H1 (cell line): Measurements from ENCODE around the gene MAF. TPM values are rescaled to one million over a fixed set of nuclear protein-coding genes. Genes with fewer than 3 reads are reported as not detected.

Experiments used
- CTCF ChIA-PET: fragments of 300-600 bp; sonication (Branson Sonifier 250); formaldehyde crosslinking; loops from one replicate; lab custom pipeline; 2021; ENCODE audit not compliant: partially characterized antibody; lab: Charles Lee
- POLR2A ChIA-PET: fragments of 300-600 bp; sonication (Branson Sonifier 250); formaldehyde crosslinking; loops from one replicate; lab custom pipeline; 2021; ENCODE audit warnings: inconsistent platforms; ENCODE audit not compliant: partially characterized antibody; lab: Charles Lee
- DNase-seq, 2 experiments: peaks; one replicate each; pipeline versions ENCODE4 v3.0.0 to v3.0.0-alpha.2; 2010 to 2022; ENCODE audit warnings: low spot score in 2 of 2, low read depth in 1 of 2, mixed read lengths in 1 of 2
- FAIRE-seq: peaks from 2 replicates; lab custom pipeline; 2011; peaks lifted over from hg19 to GRCh38; lab: Jason Lieb, UNC
- H2AFZ ChIP-seq: 2 replicates; pipeline ENCODE4 v1.8.1; 2012; ENCODE audit warnings: low read length, inconsistent platforms
- H2AK5ac ChIP-seq: 2 replicates; pipeline ENCODE4 v1.6.1; 2013; ENCODE audit warnings: low read depth, low read length
- H2BK120ac ChIP-seq: replicated peaks from 2 replicates; pipeline ENCODE3; 2013; ENCODE audit warnings: low read depth, low read length, inconsistent platforms
- H2BK12ac ChIP-seq: 2 replicates; pipeline ENCODE4 v1.6.1; 2013; ENCODE audit warnings: low read depth, low read length
- H2BK15ac ChIP-seq: 2 replicates; pipeline ENCODE4 v1.6.1; 2013; ENCODE audit warnings: low read length
- H2BK20ac ChIP-seq: 2 replicates; pipeline ENCODE4 v1.6.1; 2013; ENCODE audit warnings: low read length
- H2BK5ac ChIP-seq: 2 replicates; pipeline ENCODE4 v1.6.1; 2013; ENCODE audit warnings: low read depth, low read length
- H3K14ac ChIP-seq: 2 replicates; pipeline ENCODE4 v1.6.1; 2013; ENCODE audit warnings: inconsistent platforms; ENCODE audit not compliant: insufficient read length
- H3K18ac ChIP-seq: 2 replicates; pipeline ENCODE4 v1.6.1; 2013; ENCODE audit warnings: low read length; ENCODE audit errors: extremely low read depth
- H3K23ac ChIP-seq: 2 replicates; pipeline ENCODE4 v1.6.1; 2013; ENCODE audit warnings: inconsistent platforms; ENCODE audit not compliant: insufficient read length
- H3K23me2 ChIP-seq: 2 replicates; pipeline ENCODE4 v1.6.1; 2013; ENCODE audit warnings: low read depth, low read length
- H3K27ac ChIP-seq: 2 replicates; pipeline ENCODE4 v1.6.1; 2011; ENCODE audit warnings: low read depth, low read length, inconsistent platforms
- H3K27me3 ChIP-seq, 4 experiments: replicated peaks in 1 of 4; 1 replicate in 1 of 4; 2 replicates in 3 of 4; pipeline versions ENCODE4 v1.6.1 to v1.8.1; 2011 to 2013; ENCODE audit warnings: low read length in 3 of 4, mild to moderate bottlenecking in 3 of 4, inconsistent platforms in 2 of 4, mixed read lengths in 2 of 4, moderate library complexity in 1 of 4; ENCODE audit not compliant: control insufficient read depth in 3 of 4, insufficient read depth in 3 of 4; ENCODE audit errors: extremely low read depth in 1 of 4
- H3K36me3 ChIP-seq, 4 experiments: 2 replicates each; pipeline versions ENCODE4 v1.6.1 to v1.8.1; 2011 to 2013; ENCODE audit warnings: mild to moderate bottlenecking in 4 of 4, low read length in 3 of 4, moderate library complexity in 2 of 4, control low read depth in 1 of 4, inconsistent platforms in 1 of 4; ENCODE audit not compliant: insufficient read depth in 4 of 4, control insufficient read depth in 2 of 4
- H3K4ac ChIP-seq: replicated peaks from 2 replicates; pipeline ENCODE3; 2013; ENCODE audit warnings: low read length, low read depth, mixed read lengths, inconsistent platforms; ENCODE audit not compliant: insufficient read length
- H3K4me1 ChIP-seq, 4 experiments: replicated peaks in 1 of 4; 1 replicate in 1 of 4; 2 replicates in 3 of 4; pipeline versions ENCODE4 v1.6.1 to v1.8.1; 2011 to 2013; ENCODE audit warnings: low read length in 3 of 4, inconsistent platforms in 2 of 4, mixed read lengths in 1 of 4; ENCODE audit not compliant: insufficient read depth in 4 of 4, control insufficient read depth in 3 of 4
- H3K4me2 ChIP-seq, 2 experiments: 2 replicates each; pipeline versions ENCODE4 v1.6.1 to v1.8.1; 2011 to 2013; ENCODE audit warnings: low read depth in 2 of 2, low read length in 2 of 2, control low read depth in 1 of 2, inconsistent platforms in 1 of 2, mild to moderate bottlenecking in 1 of 2; ENCODE audit not compliant: insufficient read depth in 1 of 2
- H3K4me3 ChIP-seq, 4 experiments: fragments of 200-600, 300-600 bp in 1 of 4; sonication (generic), shearing (Covaris generic), sonication (Bioruptor Twin) in 1 of 4; 2 replicates each; pipeline versions ENCODE4 v1.5.1 to v1.8.1; 2011 to 2016; ENCODE audit warnings: low read length in 4 of 4, low read depth in 3 of 4, control low read depth in 2 of 4, inconsistent platforms in 2 of 4, mild to moderate bottlenecking in 2 of 4, mixed read lengths in 1 of 4, moderate library complexity in 1 of 4; ENCODE audit not compliant: insufficient read depth in 2 of 4; ENCODE audit errors: extremely low read depth in 1 of 4
- H3K56ac ChIP-seq: replicated peaks from 2 replicates; pipeline ENCODE3; 2013; ENCODE audit warnings: low read depth, mild to moderate bottlenecking, mixed read lengths, low read length, inconsistent platforms; ENCODE audit not compliant: insufficient read length
- H3K79me1 ChIP-seq: 2 replicates; pipeline ENCODE4 v1.6.1; 2013; ENCODE audit warnings: low read depth, low read length, control low read depth
- H3K79me2 ChIP-seq, 2 experiments: 2 replicates each; pipeline versions ENCODE4 v1.6.1 to v1.8.1; 2012 to 2013; ENCODE audit warnings: low read length in 2 of 2, mild to moderate bottlenecking in 2 of 2, inconsistent platforms in 1 of 2; ENCODE audit not compliant: insufficient read depth in 2 of 2, control insufficient read depth in 1 of 2
- H3K9ac ChIP-seq, 4 experiments: replicated peaks in 1 of 4; 1 replicate in 1 of 4; 2 replicates in 3 of 4; pipeline versions ENCODE4 v1.6.1 to v1.8.1; 2011 to 2013; ENCODE audit warnings: low read depth in 3 of 4, low read length in 3 of 4, control low read depth in 2 of 4, mild to moderate bottlenecking in 2 of 4, moderate library complexity in 2 of 4, inconsistent platforms in 1 of 4; ENCODE audit errors: extremely low read depth in 1 of 4
- H3K9me3 ChIP-seq, 2 experiments: 2 replicates each; pipeline versions ENCODE4 v1.6.1 to v1.8.1; 2012 to 2013; ENCODE audit warnings: mild to moderate bottlenecking in 2 of 2, moderate library complexity in 2 of 2, control low read depth in 1 of 2, inconsistent platforms in 1 of 2, low read depth in 1 of 2, low read length in 1 of 2, mixed read lengths in 1 of 2; ENCODE audit not compliant: insufficient read depth in 2 of 2
- H4K20me1 ChIP-seq, 2 experiments: replicated peaks in 1 of 2; 2 replicates each; pipeline versions ENCODE3 to v1.8.1; 2011 to 2013; ENCODE audit warnings: inconsistent platforms in 2 of 2, low read length in 2 of 2, mild to moderate bottlenecking in 1 of 2; ENCODE audit not compliant: insufficient read depth in 2 of 2, control insufficient read depth in 1 of 2
- H4K5ac ChIP-seq: 2 replicates; pipeline ENCODE4 v1.6.1; 2013; ENCODE audit warnings: low read length, low read depth, mixed read lengths, inconsistent platforms; ENCODE audit not compliant: insufficient read length
- H4K8ac ChIP-seq: 2 replicates; pipeline ENCODE4 v1.8.0; 2013; ENCODE audit warnings: mild to moderate bottlenecking, moderate library complexity, low read length, inconsistent platforms; ENCODE audit not compliant: insufficient read depth; ENCODE audit errors: extremely low read depth
- H4K91ac ChIP-seq: replicated peaks from 2 replicates; pipeline ENCODE3; 2013; ENCODE audit warnings: low read length, mixed read lengths, inconsistent platforms; ENCODE audit not compliant: insufficient read length
- BRCA1 ChIP-seq: IDR thresholded peaks from 2 replicates; pipeline ENCODE4 v1.6.1; 2012; ENCODE audit warnings: low read depth, low read length, improper control_type of control experiment
- KDM5A ChIP-seq: fragments of 200-600 bp; IDR thresholded peaks from 2 replicates; pipeline ENCODE4 v1.7.1; 2012; ENCODE audit warnings: mild to moderate bottlenecking, low read length, inconsistent platforms, mixed read lengths
- MAX ChIP-seq: IDR thresholded peaks from 2 replicates; pipeline ENCODE4 v1.6.1; 2012; ENCODE audit warnings: inconsistent platforms
- NANOG ChIP-seq: IDR thresholded peaks from 2 replicates; pipeline ENCODE4 v1.6.1; 2011; ENCODE audit warnings: low read length, low read depth, mild to moderate bottlenecking, inconsistent platforms; ENCODE audit not compliant: insufficient read depth, poor library complexity, severe bottlenecking
- NRF1 ChIP-seq: IDR thresholded peaks from 2 replicates; pipeline ENCODE4 v1.6.1; 2011; ENCODE audit warnings: mild to moderate bottlenecking, low read depth, low read length, improper control_type of control experiment
- SUZ12 ChIP-seq: fragments of 200-600 bp; sonication (generic); IDR thresholded peaks from 2 replicates; pipeline ENCODE4 v1.6.1; 2012; ENCODE audit warnings: mild to moderate bottlenecking, inconsistent platforms, low read length, moderate library complexity, mixed read lengths
- TEAD4 ChIP-seq: IDR thresholded peaks from 2 replicates; pipeline ENCODE4 v1.6.1; 2012; ENCODE audit warnings: low read depth, low read length, inconsistent platforms, mixed read lengths
- USF2 ChIP-seq: IDR thresholded peaks from 2 replicates; pipeline ENCODE4 v1.6.1; 2011; ENCODE audit warnings: low read length, improper control_type of control experiment
- WGBS, 2 experiments: shearing (Covaris generic) in 1 of 2; methylation state at CpG; one replicate each; pipeline versions ENCODE4 v1.1.6 to v1.1.7; 2013 to 2015; ENCODE audit warnings: low lambda C conversion rate in 2 of 2, mixed read lengths in 2 of 2, inconsistent platforms in 1 of 2, low coverage in 1 of 2, missing lambda C conversion rate in 1 of 2; ENCODE audit not compliant: insufficient replicate concordance in 2 of 2, insufficient coverage in 1 of 2, insufficient read length in 1 of 2; ENCODE audit errors: extremely low coverage in 1 of 2, missing lambda C conversion rate in 1 of 2; 5-methylcytosine and 5-hydroxymethylcytosine counted together
- polyA plus RNA-seq, 7 experiments: library from polyadenylated mRNA; depleted of rRNA in 3 of 7; stranded (reverse) in 5 of 7; unstranded in 2 of 7; fragments of >200 nt in 5 of 7; fragments of 200-250 nt in 2 of 7; gene quantifications; 1 replicate in 5 of 7; 2 replicates in 1 of 7; 4 replicates in 1 of 7; pipeline versions ENCODE4 v1.2.1 to v1.2.3, GENCODE V29; 2011 to 2013; ENCODE audit warnings: missing spikeins in 2 of 7, mixed read lengths in 2 of 7
- total RNA-seq: library from RNA; stranded (reverse); fragmentation: NEBNext Ultra II Directional; extraction: Animal tissue kit (Norgen Biotek cat#: 25700); gene quantifications from 2 replicates; pipeline ENCODE4 v1.2.1, GENCODE V29; 2021

MAF gene
- total and polyA plus RNA-seq, 2 of the 8 experiments (the other 6 are each of a cell fraction or from before 2014, with no cell fraction given), result 1.3 to 2.7 TPM

- FAIRE-seq, result peak; percentile 48
- Histone ChIP-seq H3K27me3 (no peaks in the 10 kb centered on the region), H3K14ac (no peak overlapping the region), H2BK20ac (no peak overlapping the region), H3K23me2 (no peaks in the 10 kb centered on the region), H3K56ac (no peak overlapping the region), H2AK5ac (no peak overlapping the region), H4K8ac (no peak overlapping the region), H3K4me3 (peak overlapping the region in 1 of 4 experiments; percentile 11; a peak in 1 of 8 replicates), H3K4me1 (peaks cover 0 to 7% (median 3%) of the 10 kb centered on the region in 4 experiments; a peak in 4 of 7 replicates), H3K36me3 (no peaks in the 10 kb centered on the region), H3K18ac (no peak overlapping the region), H3K79me2 (no peaks in the 10 kb centered on the region), H4K91ac (no peak overlapping the region), H2BK12ac (no peak overlapping the region), H3K4me2 (peak overlapping the region in 1 of 2 experiments; percentile 34; a peak in 1 of 4 replicates), H3K4ac (no peak overlapping the region), H3K79me1 (no peaks in the 10 kb centered on the region), H2BK120ac (no peak overlapping the region), H3K9ac (no peak overlapping the region), H3K23ac (no peak overlapping the region), H3K27ac (no peak overlapping the region), H4K20me1 (no peaks in the 10 kb centered on the region), H4K5ac (no peak overlapping the region), H3K9me3 (no peaks in the 10 kb centered on the region), H2AFZ (0 out of 2 replicates have a peak overlapping the region, but pooled peaks have one; percentile 35), H2BK15ac (no peak overlapping the region), H2BK5ac (no peak overlapping the region)
- DNase-seq, result no peak
- TF ChIP-seq NANOG, result peak; percentile 47
- TF ChIP-seq KDM5A, result no peak
- TF ChIP-seq USF2, result peak; percentile 67
- TF ChIP-seq TEAD4, result peak; percentile 65; the same call in 1 of the 2 replicates
- TF ChIP-seq NRF1, result no peak
- no peak for TF ChIP-seq SUZ12
- TF ChIP-seq MAX, result no peak
- no peak for TF ChIP-seq BRCA1
- CTCF ChIA-PET, result interaction anchor here (1.3 kb wide), 1 partner anchor 147 kb away, joined by 3 read pairs; no protein-coding TSS in a partner anchor
- POLR2A ChIA-PET, result no interaction called here
- 40% methylated on average over 9 of the region's 9 CpGs; no CpG with 5 or more reads in 1 of the 2 experiments for WGBS, 2 experiments
Observed at GRCh38 chr16:79571903-79572535, 28.5 kb downstream of the MAF start.
